IPS DF 6.9 (cell line): Measurements from ENCODE around the gene CSTPP1.

Experiments used
- DNase-seq: peaks from one replicate; pipeline ENCODE4 v3.0.0-alpha.2; 2013; ENCODE audit warnings: low read depth, low spot score
- H3K27ac ChIP-seq: one replicate; pipeline ENCODE4 v1.5.1; 2013; ENCODE audit warnings: low read length, control low read depth
- H3K27me3 ChIP-seq: 2 replicates; pipeline ENCODE4 v1.6.1; 2013; ENCODE audit warnings: mild to moderate bottlenecking, low read length; ENCODE audit not compliant: control insufficient read depth, insufficient read depth
- H3K36me3 ChIP-seq: 2 replicates; pipeline ENCODE4 v1.6.1; 2013; ENCODE audit warnings: low read length; ENCODE audit not compliant: control insufficient read depth, insufficient read depth
- H3K4me1 ChIP-seq: 2 replicates; pipeline ENCODE4 v1.6.1; 2013; ENCODE audit warnings: low read length; ENCODE audit not compliant: control insufficient read depth, insufficient read depth
- H3K4me3 ChIP-seq: 2 replicates; pipeline ENCODE4 v1.5.1; 2013; ENCODE audit warnings: mild to moderate bottlenecking, low read length
- H3K9me3 ChIP-seq: 2 replicates; pipeline ENCODE4 v1.6.1; 2013; ENCODE audit warnings: low read length, inconsistent platforms; ENCODE audit not compliant: control insufficient read depth, insufficient read depth
- WGBS: extraction: QIAGEN DNeasy Blood & Tissue Kit; methylation state at CpG from one replicate; pipeline ENCODE4 v1.1.7; 2013; ENCODE audit warnings: mixed read lengths, missing lambda C conversion rate; ENCODE audit not compliant: insufficient read length, insufficient coverage; 5-methylcytosine and 5-hydroxymethylcytosine counted together

CSTPP1 gene

GRCh38 chr11:46912526-46913150 is 23.9 kb upstream of the CSTPP1 start:
- Histone ChIP-seq H3K9me3 (no peaks in the 10 kb centered on the region), H3K4me1 (peaks cover 3% of the 10 kb centered on the region), H3K36me3 (no peaks in the 10 kb centered on the region), H3K27me3 (peaks cover 2% of the 10 kb centered on the region; the same call in 1 of the 2 replicates), H3K4me3 (peak overlapping the region; percentile 1; the same call in 1 of the 2 replicates), H3K27ac (peak overlapping the region; percentile 8)
- no CpG with 5 or more reads among the region's 13 CpGs for WGBS
- DNase-seq = peak; percentile 72

- Histone ChIP-seq H3K36me3 (no peaks in the 10 kb centered on the region), H3K9me3 (no peaks in the 10 kb centered on the region), H3K4me3 (no peak overlapping the region), H3K4me1 (peaks cover 3% of the 10 kb centered on the region), H3K27me3 (peaks cover 2% of the 10 kb centered on the region; the same call in 1 of the 2 replicates), H3K27ac (peak overlapping the region; percentile 8)
- DNase-seq = no peak
- no CpG with 5 or more reads among the region's 3 CpGs for WGBS
These were observed 23.1 kb upstream of the CSTPP1 start for GRCh38 chr11:46913484-46913883.

GRCh38 chr11:46914363-46914762 is 22.2 kb upstream of the CSTPP1 start:
- no peak for DNase-seq

GRCh38 chr11:46914910-46915309 is 21.7 kb upstream of the CSTPP1 start:
- Histone ChIP-seq H3K9me3 (no peaks in the 10 kb centered on the region), H3K4me3 (no peak overlapping the region), H3K27ac (no peak overlapping the region), H3K27me3 (peaks cover 2% of the 10 kb centered on the region; the same call in 1 of the 2 replicates), H3K4me1 (peaks cover 3% of the 10 kb centered on the region), H3K36me3 (no peaks in the 10 kb centered on the region)
- WGBS = no CpG with 5 or more reads among the region's 7 CpGs
- DNase-seq = no peak

More at GRCh38 chr11:46914363-46914762, 22.2 kb upstream of the CSTPP1 start:
- no CpG with 5 or more reads among the region's 5 CpGs for WGBS
- Histone ChIP-seq H3K4me3 (no peak overlapping the region), H3K27ac (no peak overlapping the region), H3K36me3 (no peaks in the 10 kb centered on the region), H3K4me1 (peaks cover 3% of the 10 kb centered on the region), H3K27me3 (peaks cover 2% of the 10 kb centered on the region; the same call in 1 of the 2 replicates), H3K9me3 (no peaks in the 10 kb centered on the region)

GRCh38 chr11:46916286-46917108 is 20.1 kb upstream of the CSTPP1 start:
- H3K27ac ChIP-seq = no peak overlapping the region
- no peaks in the 10 kb centered on the region for H3K36me3 ChIP-seq
- H3K4me3 ChIP-seq = peak overlapping the region; percentile 53; the same call in 1 of the 2 replicates
- H3K9me3 ChIP-seq = no peaks in the 10 kb centered on the region
- no CpG with 5 or more reads among the region's 24 CpGs for WGBS
- H3K4me1 ChIP-seq = peaks cover 3% of the 10 kb centered on the region; the same call in 1 of the 2 replicates
- peaks cover 2% of the 10 kb centered on the region; the same call in 1 of the 2 replicates for H3K27me3 ChIP-seq
- DNase-seq = no peak

GRCh38 chr11:46917109-46917761 is 19.3 kb upstream of the CSTPP1 start:
- no peak overlapping the region for H3K27ac ChIP-seq
- H3K36me3 ChIP-seq = no peaks in the 10 kb centered on the region
- no CpG with 5 or more reads among the region's 31 CpGs for WGBS
- peaks cover 2% of the 10 kb centered on the region; the same call in 1 of the 2 replicates for H3K27me3 ChIP-seq
- no peak for DNase-seq
- H3K4me1 ChIP-seq = peaks cover 3% of the 10 kb centered on the region; the same call in 1 of the 2 replicates
- H3K9me3 ChIP-seq = no peaks in the 10 kb centered on the region
- peak overlapping the region; percentile 53; the same call in 1 of the 2 replicates for H3K4me3 ChIP-seq

GRCh38 chr11:46917762-46918082 is 18.8 kb upstream of the CSTPP1 start:
- Histone ChIP-seq H3K36me3 (no peaks in the 10 kb centered on the region), H3K4me1 (peaks cover 3% of the 10 kb centered on the region; the same call in 1 of the 2 replicates), H3K9me3 (no peaks in the 10 kb centered on the region), H3K27ac (no peak overlapping the region), H3K4me3 (peak overlapping the region; percentile 53; the same call in 1 of the 2 replicates), H3K27me3 (peaks cover 2% of the 10 kb centered on the region; the same call in 1 of the 2 replicates)
- no CpG with 5 or more reads among the region's 22 CpGs for WGBS
- DNase-seq = no peak

GRCh38 chr11:46918083-46918787 is 18.3 kb upstream of the CSTPP1 start, which contains the start of gene LRP4:
Gene LRP4 (minus strand): TSS chr11:46918550. CDS start chr11:46918379, 171 bp downstream.
- no peak for DNase-seq
- Histone ChIP-seq H3K4me3 (peak within 1 kb of the TSS; percentile 53), H3K9me3 (no peaks in the 10 kb centered on the region), H3K27me3 (peaks cover 2% of the 10 kb centered on the region; the same call in 1 of the 2 replicates), H3K36me3 (no peaks in the 10 kb centered on the region), H3K4me1 (peaks cover 3% of the 10 kb centered on the region; the same call in 1 of the 2 replicates), H3K27ac (no peak within 1 kb of the TSS)
- no CpG with 5 or more reads among the region's 97 CpGs for WGBS

GRCh38 chr11:46918788-46919513 is 17.6 kb upstream of the CSTPP1 start:
- no CpG with 5 or more reads among the region's 17 CpGs for WGBS
- peaks cover 2% of the 10 kb centered on the region; the same call in 1 of the 2 replicates for H3K27me3 ChIP-seq
- no peaks in the 10 kb centered on the region for H3K9me3 ChIP-seq
- H3K4me1 ChIP-seq = peaks cover 3% of the 10 kb centered on the region; the same call in 1 of the 2 replicates
- DNase-seq = no peak
- peak overlapping the region; percentile 53; the same call in 1 of the 2 replicates for H3K4me3 ChIP-seq
- H3K36me3 ChIP-seq = no peaks in the 10 kb centered on the region
- H3K27ac ChIP-seq = no peak overlapping the region
